DMS53 treated with DMSO at 0.1 percent for 48 hours (cell line): ENCODE measurements around the gene ZNF358.

Experiments
- DNase-seq: peaks from one replicate; lab custom pipeline; 2025; ENCODE audit not compliant: unreplicated experiment; lab: John Stamatoyannopoulos, UW

The ZNF358 gene

GRCh38 chr19:7515645-7516151 is at the start of gene ZNF358:
ZNF358 (plus strand) TSS chr19:7516103; CDS start chr19:7519243, 3,140 bp downstream.
- peak; percentile 34 for DNase-seq

- DNase-seq, result no peak
Observed at GRCh38 chr19:7467009-7467989, 48.6 kb upstream of the ZNF358 start.

GRCh38 chr19:7468840-7469239 is 47.1 kb upstream of the ZNF358 start:
- no peak for DNase-seq

- DNase-seq, result no peak
Observed at GRCh38 chr19:7469669-7470285, 46.1 kb upstream of the ZNF358 start.

GRCh38 chr19:7470540-7471305 is 45.2 kb upstream of the ZNF358 start:
- DNase-seq, result no peak

GRCh38 chr19:7471696-7472615 is 43.9 kb upstream of the ZNF358 start:
- no peak for DNase-seq

- DNase-seq, result no peak
Observed at GRCh38 chr19:7475665-7476064, 40.2 kb upstream of the ZNF358 start.

GRCh38 chr19:7476241-7476640 is 39.7 kb upstream of the ZNF358 start:
- no peak for DNase-seq

GRCh38 chr19:7476777-7477494 is 39.0 kb upstream of the ZNF358 start:
- DNase-seq, result no peak

GRCh38 chr19:7477758-7478157 is 38.1 kb upstream of the ZNF358 start:
- DNase-seq, result no peak

GRCh38 chr19:7478173-7478842 is 37.6 kb upstream of the ZNF358 start:
- no peak for DNase-seq

- DNase-seq, result no peak
Observed at GRCh38 chr19:7478843-7479227, 37.1 kb upstream of the ZNF358 start.

GRCh38 chr19:7480222-7480969 is 35.5 kb upstream of the ZNF358 start:
- no peak for DNase-seq

- DNase-seq, result no peak
Observed at GRCh38 chr19:7480970-7481255, 35.0 kb upstream of the ZNF358 start.

- DNase-seq, result no peak
Observed at GRCh38 chr19:7482584-7483439, 33.1 kb upstream of the ZNF358 start.

- no peak for DNase-seq
Observed at GRCh38 chr19:7483720-7484201, 32.1 kb upstream of the ZNF358 start.

GRCh38 chr19:7486923-7487322 is 29.0 kb upstream of the ZNF358 start:
- no peak for DNase-seq
